Gastrocnemius medialis (tissue), 4 donors: ENCODE results near the gene LY9.

Experiments used
- POLR2A ChIP-seq, 2 donors: fragments of 450-650 bp; IDR thresholded peaks; one replicate each; pipeline ENCODE4 v1.6.1; 2017; ENCODE audit warnings: antibody characterized with exemption in 2 of 2, mild to moderate bottlenecking in 2 of 2, moderate library complexity in 2 of 2
- TF ChIP-seq, protein P1 (sequence below), 5 experiments: fragments of 450-650 bp in 3 of 5; fragments of 200-600 bp in 2 of 5; sonication (generic) in 2 of 5; IDR thresholded peaks in 4 of 5; conservative IDR thresholded peaks in 1 of 5; 1 replicate in 4 of 5; 2 replicates in 1 of 5; pipeline ENCODE4 v1.5.1; 2016 to 2019; ENCODE audit warnings: antibody characterized with exemption in 5 of 5, mild to moderate bottlenecking in 3 of 5, moderate library complexity in 3 of 5

DNA sequence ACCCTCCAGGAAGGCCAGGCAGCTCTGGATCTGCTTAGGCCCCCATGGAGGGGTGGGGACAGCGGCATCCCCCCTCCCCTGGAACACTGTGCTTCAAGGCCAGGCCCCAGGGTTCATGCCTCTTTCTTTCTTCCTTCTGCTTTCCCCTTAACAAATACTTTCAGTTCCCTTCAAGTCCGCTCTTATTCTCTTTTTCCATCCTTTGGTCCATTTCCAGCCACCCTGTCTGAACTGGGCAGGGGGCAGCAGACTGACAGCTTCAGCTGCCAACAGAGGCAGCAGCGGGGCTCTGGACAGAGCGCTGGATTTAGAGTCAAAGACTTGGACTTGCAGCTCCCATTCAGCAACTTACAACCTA lies 67.8 kb downstream of the LY9 start:
- TF ChIP-seq, protein P1, sequence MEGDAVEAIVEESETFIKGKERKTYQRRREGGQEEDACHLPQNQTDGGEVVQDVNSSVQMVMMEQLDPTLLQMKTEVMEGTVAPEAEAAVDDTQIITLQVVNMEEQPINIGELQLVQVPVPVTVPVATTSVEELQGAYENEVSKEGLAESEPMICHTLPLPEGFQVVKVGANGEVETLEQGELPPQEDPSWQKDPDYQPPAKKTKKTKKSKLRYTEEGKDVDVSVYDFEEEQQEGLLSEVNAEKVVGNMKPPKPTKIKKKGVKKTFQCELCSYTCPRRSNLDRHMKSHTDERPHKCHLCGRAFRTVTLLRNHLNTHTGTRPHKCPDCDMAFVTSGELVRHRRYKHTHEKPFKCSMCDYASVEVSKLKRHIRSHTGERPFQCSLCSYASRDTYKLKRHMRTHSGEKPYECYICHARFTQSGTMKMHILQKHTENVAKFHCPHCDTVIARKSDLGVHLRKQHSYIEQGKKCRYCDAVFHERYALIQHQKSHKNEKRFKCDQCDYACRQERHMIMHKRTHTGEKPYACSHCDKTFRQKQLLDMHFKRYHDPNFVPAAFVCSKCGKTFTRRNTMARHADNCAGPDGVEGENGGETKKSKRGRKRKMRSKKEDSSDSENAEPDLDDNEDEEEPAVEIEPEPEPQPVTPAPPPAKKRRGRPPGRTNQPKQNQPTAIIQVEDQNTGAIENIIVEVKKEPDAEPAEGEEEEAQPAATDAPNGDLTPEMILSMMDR (IDR thresholded peaks at IDR 0.05 in 4 of 5, conservative IDR thresholded peaks at IDR 0.05 in 1 of 5): no peak
- TF ChIP-seq POLR2A (IDR thresholded peaks at IDR 0.05): no peak
